ENCODE results near the gene N4BP2L1.

Gene N4BP2L1

GRCh38 chr13:32427852-32428580 lies at the start of gene N4BP2L1:
TSS of gene N4BP2L1 (minus strand) at chr13:32428130. CDS start at chr13:32428082, 48 bp downstream.
- DNase-seq (ENCODE audit: low read depth in 2 of 2), result peak; percentile 75 to 84

DNA sequence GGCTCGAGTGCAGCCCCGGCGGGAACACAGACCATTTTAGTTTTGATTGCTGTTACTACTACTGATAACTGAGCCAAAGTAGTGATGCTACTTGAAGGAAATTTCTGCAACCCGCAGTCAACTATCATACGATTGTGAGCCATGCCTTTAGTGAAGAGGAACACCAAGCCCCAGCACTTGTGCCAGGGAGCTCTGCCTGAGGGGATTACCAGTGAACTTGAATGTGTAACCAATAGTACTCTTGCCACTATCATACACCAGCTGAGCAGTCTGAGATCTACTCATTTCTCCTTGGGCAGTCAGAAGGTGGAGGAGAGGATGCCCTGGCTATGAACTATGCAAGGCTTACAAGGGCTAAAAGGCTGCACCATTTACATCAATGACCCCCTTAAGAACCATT lies 49.0 kb upstream of the N4BP2L1 start:
- DNase-seq (ENCODE audit: low read depth in 2 of 2), result no peak

DNA sequence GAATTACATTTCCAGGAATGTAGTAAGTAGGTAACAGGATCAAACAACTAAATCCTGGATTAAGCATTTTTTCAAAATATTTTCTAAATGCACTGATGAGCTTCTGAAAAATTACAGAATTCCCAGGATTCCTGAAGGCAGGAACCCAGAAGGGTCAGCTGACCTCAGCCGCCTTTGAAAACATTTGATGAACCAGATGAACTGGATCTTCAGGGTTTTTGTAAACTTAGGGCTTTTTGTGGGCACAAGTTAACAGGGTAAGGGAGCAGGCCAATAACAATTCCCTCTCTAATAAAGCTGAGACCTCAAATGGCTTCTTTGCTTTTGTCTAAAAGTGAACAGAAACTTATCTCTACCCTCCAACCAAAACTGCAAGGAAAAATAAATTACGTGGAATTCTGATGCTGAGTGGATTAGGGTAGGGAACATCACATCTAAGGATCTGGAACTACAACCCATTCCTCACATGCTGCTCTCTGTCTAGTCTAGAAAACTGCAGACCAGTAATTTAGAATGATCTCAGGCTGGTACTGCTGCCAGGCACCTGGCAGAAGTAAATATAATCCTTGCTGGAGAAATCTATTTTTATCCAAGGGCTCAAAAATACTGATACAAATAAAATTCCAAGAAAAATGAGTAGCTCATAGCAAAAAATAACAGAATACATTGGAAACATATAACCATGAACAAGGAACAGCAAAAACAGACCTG lies 48.2 kb upstream of the N4BP2L1 start:
- no peak for DNase-seq (ENCODE audit: low read depth in 2 of 2)

DNA sequence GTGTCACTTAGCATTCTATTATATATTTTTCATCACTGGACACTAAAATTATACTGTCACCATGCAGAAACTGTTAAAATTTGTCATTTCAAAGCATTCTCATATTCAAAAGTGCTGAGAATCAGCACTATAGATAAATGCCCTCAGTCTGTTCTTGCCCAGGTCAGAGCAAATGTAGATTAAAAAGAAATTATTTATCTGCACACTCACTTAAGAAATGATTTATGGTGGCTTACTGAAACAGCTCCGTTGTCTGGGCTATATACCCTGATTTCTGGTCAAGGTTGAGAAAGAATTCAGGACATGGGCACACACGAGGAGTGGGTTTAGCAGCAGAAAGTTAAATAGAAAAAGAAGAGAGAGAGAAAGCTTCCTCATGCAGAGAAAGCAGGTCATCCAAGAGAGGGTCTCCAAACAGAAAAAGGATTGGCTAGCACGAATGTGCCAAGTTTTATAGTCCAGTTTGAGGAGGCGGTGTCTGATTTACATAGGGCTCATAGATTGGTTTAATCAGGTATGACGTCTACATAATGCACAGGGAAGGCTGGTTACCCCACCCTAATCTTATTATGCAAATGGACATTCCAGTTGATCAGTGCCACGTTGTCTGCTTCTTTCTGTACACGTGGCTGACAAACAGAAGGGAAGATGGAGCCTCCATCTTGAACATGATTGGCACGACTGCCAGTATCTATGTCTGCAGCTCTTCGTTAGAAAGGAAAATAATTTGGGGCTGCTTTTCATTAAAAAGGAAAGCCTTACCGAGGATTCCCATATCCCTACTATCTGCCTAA lies 47.3 kb upstream of the N4BP2L1 start:
- DNase-seq (ENCODE audit: low read depth in 2 of 2), result no peak

DNA sequence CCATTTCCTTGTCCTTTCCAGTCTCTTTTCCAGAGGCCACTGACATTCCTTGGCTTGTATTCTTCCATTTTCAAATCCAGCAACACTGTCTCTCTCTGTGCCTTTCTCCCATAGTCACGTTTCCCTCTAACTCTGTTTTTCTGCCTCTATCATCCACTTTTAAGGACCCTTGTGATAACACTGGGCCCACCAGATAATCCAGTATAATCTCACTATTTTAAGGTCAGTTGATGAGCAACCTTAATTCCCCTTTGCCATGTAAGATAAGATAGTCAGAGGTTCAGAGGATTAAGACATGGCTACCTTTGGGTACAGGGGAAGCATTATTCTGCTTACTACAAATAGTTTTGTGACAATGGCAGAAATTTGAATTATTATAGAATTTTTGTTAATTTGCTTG lies 45.7 kb upstream of the N4BP2L1 start:
- no peak for DNase-seq (ENCODE audit: low read depth in 2 of 2)

GRCh38 chr13:32472194-32472621 lies 44.3 kb upstream of the N4BP2L1 start:
- DNase-seq (ENCODE audit: low read depth in 2 of 2), result no peak

GRCh38 chr13:32471187-32471922 lies 43.4 kb upstream of the N4BP2L1 start:
- DNase-seq (ENCODE audit: low read depth in 2 of 2), result no peak

DNA sequence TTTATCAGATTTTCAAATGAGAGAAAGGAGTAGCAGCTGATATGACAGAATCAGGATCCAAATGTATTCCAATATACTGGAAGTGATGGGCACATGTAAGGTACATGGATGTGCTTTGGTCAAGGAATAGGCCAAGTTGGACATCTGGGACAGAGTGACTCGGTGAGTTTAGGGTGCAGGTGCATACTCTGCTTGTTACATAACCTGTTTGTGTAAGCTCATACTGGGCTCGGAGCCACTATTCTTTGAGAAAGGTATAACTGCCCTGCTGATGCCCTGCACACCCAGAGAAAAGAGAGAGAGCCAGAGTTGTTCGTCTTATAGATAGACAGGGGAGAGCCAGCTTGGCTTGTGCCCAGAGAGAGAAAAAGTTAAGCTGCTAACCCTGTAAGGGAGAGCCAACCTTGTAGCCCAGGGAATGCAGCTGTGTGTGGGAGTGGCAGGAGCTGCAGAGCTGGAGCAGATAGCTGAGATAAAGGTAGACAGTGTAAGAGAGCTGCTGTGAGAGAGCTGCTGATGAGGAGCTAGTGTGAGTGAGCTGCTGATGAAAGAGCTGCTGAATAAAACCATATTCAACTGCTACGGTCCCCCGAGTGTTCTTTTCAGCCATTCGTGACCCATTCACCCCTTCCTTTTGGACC lies 40.7 kb upstream of the N4BP2L1 start:
- no peak for DNase-seq (ENCODE audit: low read depth in 2 of 2)

GRCh38 chr13:32456591-32456990 lies 28.7 kb upstream of the N4BP2L1 start:
- DNase-seq (ENCODE audit: low read depth in 2 of 2), result no peak

DNA sequence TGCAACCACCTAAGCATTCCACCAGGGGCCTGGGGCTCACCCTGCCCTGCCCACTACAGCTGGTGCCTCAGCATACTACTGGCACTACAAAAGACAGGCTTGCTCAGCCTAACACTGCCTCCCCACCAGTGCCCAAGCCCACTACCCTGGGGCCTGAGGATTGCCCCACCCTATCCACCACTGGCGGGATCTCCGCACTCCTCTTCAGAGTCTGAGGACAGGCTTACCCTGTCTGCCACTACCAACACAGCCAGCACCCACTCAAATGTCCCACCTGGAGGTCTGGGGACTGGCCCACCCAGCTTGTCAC lies 27.6 kb upstream of the N4BP2L1 start:
- no peak for DNase-seq (ENCODE audit: low read depth in 2 of 2)

- DNase-seq (ENCODE audit: low read depth in 2 of 2), result no peak
Observed at GRCh38 chr13:32454886-32455593, 27.1 kb upstream of the N4BP2L1 start.

DNA sequence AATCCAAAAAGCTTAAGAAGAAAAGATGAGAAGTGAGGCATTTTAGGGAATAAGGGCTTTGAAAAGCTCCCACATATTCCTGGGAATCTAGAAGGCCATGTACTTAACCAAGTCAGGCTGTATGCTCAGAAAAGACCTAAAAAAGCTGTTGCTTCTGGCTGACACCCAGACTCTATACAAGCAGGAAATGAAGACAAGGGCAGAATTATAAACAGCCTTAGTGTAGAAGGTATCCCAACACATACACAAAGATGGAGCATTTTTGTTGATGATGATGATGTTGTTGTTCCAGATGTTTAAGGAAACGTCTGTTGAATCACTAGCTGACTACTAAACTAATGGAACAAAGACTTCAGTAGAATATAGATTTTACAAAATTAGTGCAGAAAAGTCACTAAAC lies 26.1 kb upstream of the N4BP2L1 start:
- DNase-seq (ENCODE audit: low read depth in 2 of 2), result no peak

- DNase-seq (ENCODE audit: low read depth in 2 of 2), result no peak
Observed at GRCh38 chr13:32448972-32449371, 21.0 kb upstream of the N4BP2L1 start.

- DNase-seq (ENCODE audit: low read depth in 2 of 2), result no peak
Observed at GRCh38 chr13:32447894-32448623, 20.1 kb upstream of the N4BP2L1 start.

- no peak for DNase-seq (ENCODE audit: low read depth in 2 of 2)
Observed at GRCh38 chr13:32446773-32447465, 19.0 kb upstream of the N4BP2L1 start.

DNA sequence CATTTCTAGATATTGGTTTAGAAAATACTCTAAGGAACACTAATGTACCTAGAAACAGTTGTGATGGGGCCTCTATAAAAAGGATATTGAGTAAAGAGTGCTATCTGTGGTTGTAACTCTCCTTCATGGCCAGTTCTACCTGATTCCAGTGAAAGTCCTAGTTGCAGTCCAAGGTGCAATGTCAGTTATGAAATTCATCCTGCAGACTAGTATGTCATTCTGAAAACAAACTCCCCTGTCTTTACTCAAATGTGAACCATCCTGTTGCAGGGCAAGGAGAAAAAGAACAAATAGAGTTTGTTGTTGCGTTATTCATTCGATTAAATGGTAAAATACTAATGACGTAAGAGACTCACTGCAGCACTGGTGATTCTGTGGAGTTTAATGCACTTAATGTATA lies 18.3 kb upstream of the N4BP2L1 start:
- DNase-seq (ENCODE audit: low read depth in 2 of 2), result no peak

DNA sequence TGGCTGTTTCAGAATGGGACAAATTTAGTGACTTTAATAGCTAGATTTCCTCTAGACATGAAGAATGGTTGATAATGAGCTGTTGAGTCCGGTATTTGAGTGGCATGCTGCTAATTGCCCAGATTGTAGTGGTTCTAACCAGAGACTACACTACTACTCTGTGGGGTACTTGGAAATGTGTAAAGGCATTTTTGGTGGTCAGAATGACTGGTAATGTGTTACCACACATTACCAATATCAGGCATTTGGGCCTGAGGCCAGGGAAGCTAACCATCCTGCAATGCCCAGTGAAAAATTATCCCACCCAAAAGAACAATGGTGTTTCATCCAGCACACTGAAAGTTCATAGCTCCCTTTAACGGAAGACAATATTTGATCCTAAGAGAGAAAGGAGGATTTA lies 17.5 kb upstream of the N4BP2L1 start:
- DNase-seq (ENCODE audit: low read depth in 2 of 2), result no peak

GRCh38 chr13:32443111-32443510 lies 15.2 kb upstream of the N4BP2L1 start:
- no peak for DNase-seq (ENCODE audit: low read depth in 2 of 2)

GRCh38 chr13:32438871-32439270 lies 10.9 kb upstream of the N4BP2L1 start:
- DNase-seq (ENCODE audit: low read depth in 2 of 2), result no peak

DNA sequence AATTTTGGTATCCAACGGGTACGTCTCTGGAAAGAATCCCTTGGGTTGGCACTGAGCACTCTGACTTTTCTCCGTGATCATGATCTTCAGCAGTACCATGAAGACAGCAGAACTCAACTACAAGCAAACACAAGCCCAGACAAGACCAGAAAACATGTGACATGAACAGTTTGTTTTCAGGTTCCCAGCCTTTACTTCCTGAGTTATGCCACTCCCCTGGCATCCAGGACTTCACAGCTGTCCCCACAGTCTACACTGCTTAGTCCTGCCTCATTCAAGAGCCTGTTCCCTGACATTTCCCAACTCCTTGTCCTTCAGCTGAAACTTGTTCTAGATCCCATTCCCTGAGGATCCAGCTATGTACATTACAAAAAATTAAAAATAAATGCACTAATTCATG lies 4.9 kb upstream of the N4BP2L1 start:
- DNase-seq (ENCODE audit: low read depth in 2 of 2), result no peak

All from activated CD8-positive, alpha-beta memory T cell treated with anti-CD3 and anti-CD28 coated beads for 4 hours (primary cell).